ENCODE measurements around the gene GHR.

GHR gene

GRCh38 chr5:42518595-42519221 lies 95.5 kb downstream of the GHR start:
- no peak for DNase-seq

- DNase-seq, result no peak
Measured at GRCh38 chr5:42520203-42520602, 97.0 kb downstream of the GHR start.

GRCh38 chr5:42520957-42521356 lies 97.7 kb downstream of the GHR start:
- DNase-seq, result no peak

GRCh38 chr5:42521406-42521805 lies 98.2 kb downstream of the GHR start:
- DNase-seq, result no peak

- DNase-seq, result no peak
Measured at GRCh38 chr5:42522783-42523182, 99.5 kb downstream of the GHR start.

GRCh38 chr5:42526179-42526578 lies 102.9 kb downstream of the GHR start:
- no peak for DNase-seq

GRCh38 chr5:42531611-42532010 lies 108.4 kb downstream of the GHR start:
- DNase-seq, result no peak

GRCh38 chr5:42542106-42542505 lies 118.9 kb downstream of the GHR start:
- no peak for DNase-seq

GRCh38 chr5:42543774-42544173 lies 120.5 kb downstream of the GHR start:
- DNase-seq, result no peak

- DNase-seq, result no peak
Measured at GRCh38 chr5:42545038-42545437, 121.8 kb downstream of the GHR start.

GRCh38 chr5:42547141-42547540 lies 123.9 kb downstream of the GHR start:
- DNase-seq, result no peak

- no peak for DNase-seq
Measured at GRCh38 chr5:42547894-42548293, 124.7 kb downstream of the GHR start.

- DNase-seq, result no peak
Measured at GRCh38 chr5:42552597-42552996, 129.4 kb downstream of the GHR start.

- DNase-seq, result no peak
Measured at GRCh38 chr5:42553461-42553860, 130.2 kb downstream of the GHR start.

GRCh38 chr5:42555010-42555409 lies 131.8 kb downstream of the GHR start:
- DNase-seq, result no peak

GRCh38 chr5:42555797-42556196 lies 132.6 kb downstream of the GHR start:
- DNase-seq, result no peak

- DNase-seq, result no peak
Measured at GRCh38 chr5:42557689-42558088, 134.4 kb downstream of the GHR start.

GRCh38 chr5:42561656-42562055 lies 138.4 kb downstream of the GHR start:
- no peak for DNase-seq

- no peak for DNase-seq
Measured at GRCh38 chr5:42564689-42565356, 141.6 kb downstream of the GHR start.

- DNase-seq, result no peak
Measured at GRCh38 chr5:42566652-42567295, 143.5 kb downstream of the GHR start.

GRCh38 chr5:42569325-42569724 lies 146.1 kb downstream of the GHR start:
- no peak for DNase-seq

- no peak for DNase-seq
Measured at GRCh38 chr5:42569953-42570548, 146.8 kb downstream of the GHR start.

- no peak for DNase-seq
Measured at GRCh38 chr5:42570966-42571960, 148.0 kb downstream of the GHR start.

All from DMS79 treated with DMSO at 0.1 percent for 48 hours (cell line).